Ishikawa (cell line): Measurements from ENCODE around the gene SIGLEC11.

Experiments used
- EP300 ChIP-seq: IDR thresholded peaks from 2 replicates; pipeline ENCODE4 v1.6.1; 2012; ENCODE audit warnings: borderline replicate concordance
- RAD21 ChIP-seq: IDR thresholded peaks from 2 replicates; pipeline ENCODE4 v1.6.1; 2012; ENCODE audit warnings: low read depth
- TEAD4 ChIP-seq: IDR thresholded peaks from 2 replicates; pipeline ENCODE4 v1.6.1; 2012

GRCh38 chr19:50002386-50002960 is 41.5 kb upstream of the SIGLEC11 start:
- TF ChIP-seq TEAD4: no peak
- no peak for TF ChIP-seq RAD21
- TF ChIP-seq EP300: no peak
